Measurements from ENCODE around the gene MVB12B.

GRCh38 chr9:126312584-126313551 lies 13.8 kb upstream of the MVB12B start:
- TF ChIP-seq, protein P1, sequence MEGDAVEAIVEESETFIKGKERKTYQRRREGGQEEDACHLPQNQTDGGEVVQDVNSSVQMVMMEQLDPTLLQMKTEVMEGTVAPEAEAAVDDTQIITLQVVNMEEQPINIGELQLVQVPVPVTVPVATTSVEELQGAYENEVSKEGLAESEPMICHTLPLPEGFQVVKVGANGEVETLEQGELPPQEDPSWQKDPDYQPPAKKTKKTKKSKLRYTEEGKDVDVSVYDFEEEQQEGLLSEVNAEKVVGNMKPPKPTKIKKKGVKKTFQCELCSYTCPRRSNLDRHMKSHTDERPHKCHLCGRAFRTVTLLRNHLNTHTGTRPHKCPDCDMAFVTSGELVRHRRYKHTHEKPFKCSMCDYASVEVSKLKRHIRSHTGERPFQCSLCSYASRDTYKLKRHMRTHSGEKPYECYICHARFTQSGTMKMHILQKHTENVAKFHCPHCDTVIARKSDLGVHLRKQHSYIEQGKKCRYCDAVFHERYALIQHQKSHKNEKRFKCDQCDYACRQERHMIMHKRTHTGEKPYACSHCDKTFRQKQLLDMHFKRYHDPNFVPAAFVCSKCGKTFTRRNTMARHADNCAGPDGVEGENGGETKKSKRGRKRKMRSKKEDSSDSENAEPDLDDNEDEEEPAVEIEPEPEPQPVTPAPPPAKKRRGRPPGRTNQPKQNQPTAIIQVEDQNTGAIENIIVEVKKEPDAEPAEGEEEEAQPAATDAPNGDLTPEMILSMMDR (IDR thresholded peaks at IDR 0.05) = no peak
- no peak for TF ChIP-seq ESRRA (CRISPR knock-in tag; IDR thresholded peaks at IDR 0.05; ENCODE audit: borderline replicate concordance)
- no peak for TF ChIP-seq CREB1 (CRISPR knock-in tag; IDR thresholded peaks at IDR 0.05)
- no peak for TF ChIP-seq ZNF416 (CRISPR knock-in tag; IDR thresholded peaks at IDR 0.05)

Data from WTC11 (cell line).